HFFc6 (cell line): ENCODE data around the gene DCLRE1A. TPM values are rescaled to one million over a fixed set of nuclear protein-coding genes. Genes with fewer than 3 reads are reported as not detected.

Source experiments
- DNase-seq: peaks from one replicate; pipeline ENCODE4 v3.0.0-alpha.2; 2018
- H3K27ac Mint-ChIP-seq: 2 replicates; pipeline ENCODE4 v1.8.0; 2020; ENCODE audit warnings: mild to moderate bottlenecking, mixed read lengths
- H3K27me3 Mint-ChIP-seq: 2 replicates; pipeline ENCODE4 v1.8.0; 2021; ENCODE audit warnings: mild to moderate bottlenecking, moderate library complexity, mixed read lengths; ENCODE audit not compliant: insufficient read depth
- H3K36me3 Mint-ChIP-seq: 2 replicates; pipeline ENCODE4 v1.8.0; 2021; ENCODE audit warnings: low read depth, mixed read lengths
- H3K4me1 Mint-ChIP-seq: 2 replicates; pipeline ENCODE4 v1.8.0; 2020; ENCODE audit warnings: low read depth, mixed read lengths
- H3K4me3 Mint-ChIP-seq: 2 replicates; pipeline ENCODE4 v1.8.0; 2020; ENCODE audit warnings: mild to moderate bottlenecking, moderate library complexity, mixed read lengths
- H3K9me3 Mint-ChIP-seq: 2 replicates; pipeline ENCODE4 v1.8.0; 2020; ENCODE audit warnings: mild to moderate bottlenecking, mixed read lengths
- CTCF ChIP-seq: fragments of 200-600 bp; sonication (generic); IDR thresholded peaks from 2 replicates; pipeline ENCODE4 v1.5.0; 2021; ENCODE audit warnings: antibody characterized with exemption, mild to moderate bottlenecking
- total RNA-seq, 6 experiments: library from RNA; stranded (reverse); fragmentation: NEBNext Ultra II Directional; extraction: Animal tissue kit (Norgen Biotek cat#: 25700); gene quantifications; 2 replicates in 1 of 6; 3 replicates in 5 of 6; pipeline ENCODE4 v1.2.3, GENCODE V29; 2021

DCLRE1A gene
- total RNA-seq, 6 experiments from 2014 or later: 4.9 to 6.1 (median 5.4) TPM

DNA sequence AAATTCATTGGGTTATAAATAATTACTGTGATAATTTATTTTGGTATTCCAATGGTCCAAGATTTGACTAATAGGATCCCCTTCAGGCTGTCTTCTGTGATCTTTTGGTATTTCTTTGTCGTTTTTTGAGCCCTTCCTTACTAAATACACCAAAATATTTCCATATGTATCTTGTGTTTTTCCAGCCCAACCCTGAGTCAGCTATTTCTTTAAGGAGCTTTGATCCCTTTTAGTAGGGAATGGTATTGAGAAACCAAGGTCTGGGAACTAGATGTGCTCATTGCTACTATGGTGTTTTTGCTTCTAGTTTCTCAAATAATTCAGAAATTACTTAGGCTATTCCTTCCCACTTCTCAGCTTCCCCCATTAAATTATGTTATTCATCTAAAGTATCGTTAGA is 15.9 kb upstream of the DCLRE1A start:
- Mint-ChIP-seq H3K27me3 (no peaks in the 10 kb centered on the region; the same call in 1 of the 2 replicates), H3K36me3 (peaks cover 23% of the 10 kb centered on the region), H3K4me1 (peaks cover 9% of the 10 kb centered on the region; the same call in 1 of the 2 replicates), H3K27ac (no peak overlapping the region), H3K9me3 (peaks cover 16% of the 10 kb centered on the region), H3K4me3 (no peak overlapping the region)
- TF ChIP-seq CTCF: no peak
- no peak for DNase-seq

DNA sequence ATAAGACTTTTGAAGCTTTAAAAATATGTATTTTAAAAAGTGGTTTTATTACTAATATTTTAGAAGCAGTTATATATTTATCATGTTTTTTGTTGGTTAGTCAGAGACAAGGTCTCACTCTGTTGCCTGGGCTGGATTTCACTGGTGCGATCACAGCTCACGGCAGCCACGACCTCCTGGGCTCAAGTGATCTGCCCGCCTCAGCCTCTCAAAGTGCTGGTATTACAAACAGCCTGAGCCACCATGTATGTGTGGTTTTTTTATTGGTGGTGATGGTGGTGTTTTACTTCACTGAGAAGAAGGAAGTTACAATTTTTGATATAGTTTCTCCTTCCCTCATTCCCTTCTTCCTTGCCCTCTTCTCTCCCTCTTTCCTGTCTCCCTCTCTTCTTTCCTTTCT is 14.0 kb upstream of the DCLRE1A start:
- H3K4me1 Mint-ChIP-seq: 0 out of 2 replicates have a peak, but pooled peaks cover under 1% of the 10 kb centered on the region
- no peak overlapping the region for H3K27ac Mint-ChIP-seq

GRCh38 chr10:113866551-113867394 is 12.9 kb upstream of the DCLRE1A start:
- no peak for DNase-seq
- H3K4me1 Mint-ChIP-seq: no peaks in the 10 kb centered on the region

More for the DNA sequence above, 14.0 kb upstream of the DCLRE1A start:
- no peak for TF ChIP-seq CTCF
- Mint-ChIP-seq H3K4me3 (no peak overlapping the region), H3K9me3 (peaks cover 12% of the 10 kb centered on the region), H3K36me3 (peaks cover 25% of the 10 kb centered on the region), H3K27me3 (no peaks in the 10 kb centered on the region; the same call in 1 of the 2 replicates)
- no peak for DNase-seq

GRCh38 chr10:113865901-113866300 is 12.0 kb upstream of the DCLRE1A start:
- TF ChIP-seq CTCF: no peak
- no peaks in the 10 kb centered on the region for H3K4me1 Mint-ChIP-seq
- H3K36me3 Mint-ChIP-seq: peaks cover 18% of the 10 kb centered on the region
- no peaks in the 10 kb centered on the region for H3K9me3 Mint-ChIP-seq
- no peaks in the 10 kb centered on the region; the same call in 1 of the 2 replicates for H3K27me3 Mint-ChIP-seq
- H3K4me3 Mint-ChIP-seq: no peak overlapping the region
- no peak for DNase-seq
- no peak overlapping the region for H3K27ac Mint-ChIP-seq

More at GRCh38 chr10:113866551-113867394, 12.9 kb upstream of the DCLRE1A start:
- H3K9me3 Mint-ChIP-seq: peaks cover 1% of the 10 kb centered on the region
- H3K4me3 Mint-ChIP-seq: no peak overlapping the region
- H3K27me3 Mint-ChIP-seq: no peaks in the 10 kb centered on the region; the same call in 1 of the 2 replicates
- TF ChIP-seq CTCF: no peak
- H3K36me3 Mint-ChIP-seq: peaks cover 14% of the 10 kb centered on the region
- H3K27ac Mint-ChIP-seq: no peak overlapping the region

DNA sequence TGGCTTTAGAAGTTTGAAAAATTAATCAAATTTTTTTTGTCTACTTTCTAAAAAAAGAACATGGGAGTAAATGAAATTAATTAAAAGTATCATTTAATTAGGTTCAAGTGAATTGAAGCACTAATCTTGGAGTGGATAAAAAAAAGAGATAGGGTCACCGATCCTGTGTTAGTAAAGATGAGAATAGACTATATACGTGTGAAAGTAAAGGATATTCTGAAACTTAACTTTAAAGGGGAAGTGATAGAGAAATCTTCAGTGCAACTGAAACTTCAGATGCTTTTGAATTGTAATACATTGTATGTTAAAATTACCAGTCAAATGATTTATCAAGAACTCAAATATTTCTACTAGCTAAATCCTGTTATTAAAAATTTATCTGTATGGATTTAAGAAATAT is 5.4 kb upstream of the DCLRE1A start:
- H3K36me3 Mint-ChIP-seq: peaks cover 35% of the 10 kb centered on the region
- peaks cover 2% of the 10 kb centered on the region; the same call in 1 of the 2 replicates for H3K27me3 Mint-ChIP-seq
- H3K4me3 Mint-ChIP-seq: no peak overlapping the region
- H3K4me1 Mint-ChIP-seq: peaks cover 41% of the 10 kb centered on the region
- TF ChIP-seq CTCF: no peak
- no peak for DNase-seq
- no peak overlapping the region for H3K27ac Mint-ChIP-seq
- H3K9me3 Mint-ChIP-seq: no peaks in the 10 kb centered on the region
